K562 (cell line): Measurements from ENCODE around the gene FMC1. TPM values are rescaled to one million over a fixed set of nuclear protein-coding genes. Genes with fewer than 3 reads are reported as not detected.

Experiments used
- ARID1B ChIP-seq: fragments of 450-650 bp; IDR thresholded peaks from 2 replicates; pipeline ENCODE4 v1.6.1; 2016; ENCODE audit warnings: antibody characterized with exemption, mild to moderate bottlenecking, inconsistent platforms
- BMI1 ChIP-seq: fragments of 150-350 bp; IDR thresholded peaks from 2 replicates; pipeline ENCODE4 v1.6.1; 2014; ENCODE audit warnings: low read length
- CAMTA2 ChIP-seq: fragments of 250-450 bp; sonication (Bioruptor Pico); conservative IDR thresholded peaks from 2 replicates; pipeline ENCODE4 v1.5.1; 2022
- CBFA2T3 ChIP-seq: fragments of 450-650 bp; IDR thresholded peaks from 2 replicates; pipeline ENCODE4 v1.6.1; 2017
- CREB1 ChIP-seq, 2 experiments: sonication (generic) in 1 of 2; formaldehyde crosslinking in 1 of 2; IDR thresholded peaks; 2 replicates each; pipeline versions ENCODE4 v1.6.1 to v1.8.0; 2012 to 2022; ENCODE audit warnings: inconsistent platforms in 1 of 2, mild to moderate bottlenecking in 1 of 2, missing genetic modification reagents in 1 of 2, moderate library complexity in 1 of 2
- ETV6 ChIP-seq, 3 experiments: fragments of 150-350 bp in 1 of 3; sonication (generic) in 1 of 3; formaldehyde crosslinking in 1 of 3; IDR thresholded peaks; 2 replicates each; pipeline versions ENCODE4 v1.6.1 to v1.8.0; 2014 to 2022; ENCODE audit warnings: borderline replicate concordance in 2 of 3, low read depth in 2 of 3, antibody characterized with exemption in 1 of 3, low read length in 1 of 3, mild to moderate bottlenecking in 1 of 3, missing genetic modification reagents in 1 of 3
- HNRNPL ChIP-seq: fragments of 200-400 bp; formaldehyde crosslinking; IDR thresholded peaks from 2 replicates; pipeline ENCODE4 v1.6.1; 2017; ENCODE audit warnings: low read depth, mild to moderate bottlenecking, low read length
- NR2C1 ChIP-seq, 2 experiments: fragments of 450-650 bp; IDR thresholded peaks; 2 replicates each; pipeline ENCODE4 v1.6.1; 2017; ENCODE audit warnings: mild to moderate bottlenecking in 2 of 2, antibody characterized with exemption in 1 of 2, inconsistent platforms in 1 of 2, missing compliant biosample characterization in 1 of 2, missing genetic modification characterization in 1 of 2
- PRDM10 ChIP-seq: fragments of 450-650 bp; IDR thresholded peaks from 2 replicates; pipeline ENCODE4 v1.6.1; 2018; ENCODE audit not compliant: partially characterized antibody
- RFX5 ChIP-seq: IDR thresholded peaks from 2 replicates; pipeline ENCODE4 v1.6.1; 2011; ENCODE audit warnings: low read depth, mild to moderate bottlenecking, improper control_type of control experiment, low read length
- SPI1 ChIP-seq: IDR thresholded peaks from 2 replicates; pipeline ENCODE4 v1.6.1; 2011; ENCODE audit warnings: low read depth, low read length, control low read depth, borderline replicate concordance
- TGIF2 ChIP-seq: sonication (generic); formaldehyde crosslinking; IDR thresholded peaks from 2 replicates; pipeline ENCODE4 v1.8.1; 2022; ENCODE audit warnings: mild to moderate bottlenecking, missing genetic modification reagents, moderate library complexity
- ZNF197 ChIP-seq: fragments of 200-800 bp; sonication (Bioruptor generic); IDR thresholded peaks from 2 replicates; pipeline ENCODE4 v1.6.1; 2016; ENCODE audit warnings: low read depth, missing genetic modification characterization, missing compliant biosample characterization
- ZNF311 ChIP-seq: fragments of 250-450 bp; sonication (Bioruptor Pico); IDR thresholded peaks from 2 replicates; pipeline ENCODE4 v1.4.0; 2020; ENCODE audit warnings: mild to moderate bottlenecking, moderate library complexity
- polyA plus RNA-seq, 8 experiments: library from polyadenylated mRNA; depleted of rRNA in 4 of 8; stranded (reverse) in 5 of 8; unstranded in 3 of 8; fragments of >200 nt; fragmentation: Nextera tagmentation in 2 of 8; fragmentation: Illumina TruSeq in 1 of 8; extraction: Ambion mirVana in 2 of 8; extraction: Trizol in 1 of 8; gene quantifications; 2 replicates each; pipeline versions ENCODE4 v1.2.1 to v1.2.3, GENCODE V29; 2011 to 2014; ENCODE audit warnings: inconsistent platforms in 1 of 8, missing spikeins in 1 of 8
- total RNA-seq, 7 experiments: library from RNA; depleted of rRNA in 6 of 7; stranded (reverse); fragments of >200 nt in 6 of 7; fragmentation: Illumina TruSeq in 2 of 7; extraction: Trizol in 2 of 7; gene quantifications; 2 replicates each; pipeline versions ENCODE4 v1.2.1 to v1.2.3, GENCODE V29; 2011 to 2021; ENCODE audit warnings: low replicate concordance in 1 of 7
- TF ChIP-seq, protein P1 (sequence below): sonication (generic); formaldehyde crosslinking; IDR thresholded peaks from 2 replicates; pipeline ENCODE4 v1.8.1; 2023; ENCODE audit warnings: mild to moderate bottlenecking, missing genetic modification reagents

FMC1 gene
- total and polyA plus RNA-seq, 9 of the 15 experiments (the other 6 are each of a cell fraction or from before 2014, with no cell fraction given), result 14.0 to 116 (median 29.0) TPM

DNA sequence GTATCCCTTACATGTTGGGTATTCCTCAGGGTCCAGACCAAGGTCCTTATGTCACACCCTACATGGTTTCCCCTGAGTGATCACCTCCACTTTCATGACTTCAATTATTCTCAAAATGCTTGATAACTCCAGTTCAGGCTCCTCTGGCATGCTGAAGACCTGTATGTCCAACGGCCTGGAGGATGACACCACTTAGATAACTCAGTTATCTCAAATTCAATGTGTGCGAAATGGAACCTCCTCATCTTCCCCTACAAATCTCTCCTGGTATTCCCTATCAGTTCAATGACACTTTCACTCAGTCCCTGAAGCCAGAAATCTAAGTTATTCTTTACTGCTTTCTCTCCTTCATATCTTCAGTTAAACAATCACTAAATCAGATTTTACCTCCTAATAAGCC is 9.9 kb downstream of the FMC1 start (continued):
- TF ChIP-seq PRDM10 (peak; percentile 15), NR2C1 (IDR thresholded peaks at IDR 0.05) (no peak), NR2C1 (tag; IDR thresholded peaks at IDR 0.05) (no peak), TGIF2 (CRISPR knock-in tag) (no peak), ARID1B (0 out of 2 replicates have a peak, but pooled peaks have one; percentile 15), ZNF197 (CRISPR knock-in tag) (no peak), HNRNPL (no peak), CAMTA2 (no peak), RFX5 (no peak), BMI1 (no peak), CBFA2T3 (peak; percentile 60), SPI1 (no peak), ZNF311 (CRISPR knock-in tag) (no peak), ETV6 (IDR thresholded peaks at IDR 0.05; ENCODE audit: borderline replicate concordance in 1 of 2, low read depth in 2 of 2, low read length in 1 of 2) (no peak), ETV6 (CRISPR knock-in tag; IDR thresholded peaks at IDR 0.05; ENCODE audit: borderline replicate concordance) (no peak), CREB1 (IDR thresholded peaks at IDR 0.05) (no peak), CREB1 (CRISPR knock-in tag; IDR thresholded peaks at IDR 0.05) (no peak)
- TF ChIP-seq, protein P1, sequence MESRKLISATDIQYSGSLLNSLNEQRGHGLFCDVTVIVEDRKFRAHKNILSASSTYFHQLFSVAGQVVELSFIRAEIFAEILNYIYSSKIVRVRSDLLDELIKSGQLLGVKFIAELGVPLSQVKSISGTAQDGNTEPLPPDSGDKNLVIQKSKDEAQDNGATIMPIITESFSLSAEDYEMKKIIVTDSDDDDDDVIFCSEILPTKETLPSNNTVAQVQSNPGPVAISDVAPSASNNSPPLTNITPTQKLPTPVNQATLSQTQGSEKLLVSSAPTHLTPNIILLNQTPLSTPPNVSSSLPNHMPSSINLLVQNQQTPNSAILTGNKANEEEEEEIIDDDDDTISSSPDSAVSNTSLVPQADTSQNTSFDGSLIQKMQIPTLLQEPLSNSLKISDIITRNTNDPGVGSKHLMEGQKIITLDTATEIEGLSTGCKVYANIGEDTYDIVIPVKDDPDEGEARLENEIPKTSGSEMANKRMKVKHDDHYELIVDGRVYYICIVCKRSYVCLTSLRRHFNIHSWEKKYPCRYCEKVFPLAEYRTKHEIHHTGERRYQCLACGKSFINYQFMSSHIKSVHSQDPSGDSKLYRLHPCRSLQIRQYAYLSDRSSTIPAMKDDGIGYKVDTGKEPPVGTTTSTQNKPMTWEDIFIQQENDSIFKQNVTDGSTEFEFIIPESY (CRISPR knock-in tag), result no peak
